Colonic mucosa (tissue), 4 donors: ENCODE results near the gene MFSD6. TPM values are rescaled to one million over a fixed set of nuclear protein-coding genes. Genes with fewer than 3 reads are reported as not detected.

ENCODE experiments used
- DNase-seq: peaks from one replicate; pipeline ENCODE4 v3.0.0-alpha.2; 2020
- H3K27ac ChIP-seq: fragments of 200-600 bp; one replicate; pipeline ENCODE4 v1.8.0; 2021
- H3K27me3 ChIP-seq: fragments of 200-600 bp; one replicate; pipeline ENCODE4 v1.8.0; 2021
- H3K36me3 ChIP-seq: fragments of 200-600 bp; one replicate; pipeline ENCODE4 v1.8.0; 2021
- H3K4me1 ChIP-seq: fragments of 200-600 bp; one replicate; pipeline ENCODE4 v1.8.0; 2021; ENCODE audit warnings: mild to moderate bottlenecking
- H3K4me3 ChIP-seq: fragments of 200-600 bp; one replicate; pipeline ENCODE4 v1.8.0; 2021
- H3K9ac ChIP-seq, 2 donors: one replicate each; pipeline ENCODE4 v1.7.0; 2013; ENCODE audit warnings: control low read depth in 2 of 2, low read depth in 2 of 2, low read length in 2 of 2
- H3K9me3 ChIP-seq: fragments of 200-600 bp; one replicate; pipeline ENCODE4 v1.8.0; 2021
- intact Hi-C: fragments of 100-400 bp; cut with DNase I; formaldehyde crosslinking; loops from one replicate; pipeline ENCODE4 v1.14.1; 2022
- total RNA-seq, 2 donors: library from RNA; stranded (reverse); fragmentation: NEBNext Ultra II Directional in 1 of 2; extraction: Animal tissue kit (Norgen Biotek cat#: 25700) in 1 of 2; gene quantifications; one replicate each; pipeline ENCODE4 v1.2.1, GENCODE V29; 2021
- TF ChIP-seq, protein P1 (sequence below): fragments of 200-600 bp; IDR thresholded peaks from one replicate; pipeline ENCODE4 v1.8.0; 2022; ENCODE audit warnings: antibody characterized with exemption, mild to moderate bottlenecking
- donor health status: healthy.
- donor health status: DM: no; HTN: no; CAD: no.
- donor health status: DM: no; HTN: no; CAD: no.

The MFSD6 gene
- total RNA-seq, 2 donors from 2014 or later: 60.9 to 83.3 TPM

DNA sequence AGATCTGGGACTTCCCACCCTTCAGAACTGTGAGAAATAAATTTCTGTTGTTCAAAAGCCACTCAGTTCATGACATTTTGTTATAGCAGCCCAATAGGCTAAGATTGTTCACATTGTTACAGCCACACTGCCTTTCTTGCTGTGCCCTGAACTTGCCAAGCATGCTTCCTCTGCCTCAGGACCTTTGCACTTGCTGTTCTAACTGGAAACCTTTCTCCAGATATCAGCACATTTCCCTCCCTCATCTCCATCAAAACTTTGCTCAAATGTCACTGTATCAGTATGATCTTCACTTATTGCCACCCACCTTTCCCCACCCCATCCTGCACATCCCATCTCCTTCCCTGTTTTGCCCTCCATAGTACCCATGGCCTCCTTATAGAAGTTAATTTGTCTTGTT, 32.1 kb upstream of the MFSD6 start:
- intact Hi-C loops: no loop called here
- Histone ChIP-seq H3K4me1 (no peaks in the 10 kb centered on the region), H3K4me3 (no peak overlapping the region), H3K9me3 (no peaks in the 10 kb centered on the region), H3K36me3 (no peaks in the 10 kb centered on the region), H3K9ac (no peak overlapping the region), H3K27ac (no peak overlapping the region), H3K27me3 (no peaks in the 10 kb centered on the region)
- TF ChIP-seq, protein P1, sequence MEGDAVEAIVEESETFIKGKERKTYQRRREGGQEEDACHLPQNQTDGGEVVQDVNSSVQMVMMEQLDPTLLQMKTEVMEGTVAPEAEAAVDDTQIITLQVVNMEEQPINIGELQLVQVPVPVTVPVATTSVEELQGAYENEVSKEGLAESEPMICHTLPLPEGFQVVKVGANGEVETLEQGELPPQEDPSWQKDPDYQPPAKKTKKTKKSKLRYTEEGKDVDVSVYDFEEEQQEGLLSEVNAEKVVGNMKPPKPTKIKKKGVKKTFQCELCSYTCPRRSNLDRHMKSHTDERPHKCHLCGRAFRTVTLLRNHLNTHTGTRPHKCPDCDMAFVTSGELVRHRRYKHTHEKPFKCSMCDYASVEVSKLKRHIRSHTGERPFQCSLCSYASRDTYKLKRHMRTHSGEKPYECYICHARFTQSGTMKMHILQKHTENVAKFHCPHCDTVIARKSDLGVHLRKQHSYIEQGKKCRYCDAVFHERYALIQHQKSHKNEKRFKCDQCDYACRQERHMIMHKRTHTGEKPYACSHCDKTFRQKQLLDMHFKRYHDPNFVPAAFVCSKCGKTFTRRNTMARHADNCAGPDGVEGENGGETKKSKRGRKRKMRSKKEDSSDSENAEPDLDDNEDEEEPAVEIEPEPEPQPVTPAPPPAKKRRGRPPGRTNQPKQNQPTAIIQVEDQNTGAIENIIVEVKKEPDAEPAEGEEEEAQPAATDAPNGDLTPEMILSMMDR: no peak
- DNase-seq: no peak

DNA sequence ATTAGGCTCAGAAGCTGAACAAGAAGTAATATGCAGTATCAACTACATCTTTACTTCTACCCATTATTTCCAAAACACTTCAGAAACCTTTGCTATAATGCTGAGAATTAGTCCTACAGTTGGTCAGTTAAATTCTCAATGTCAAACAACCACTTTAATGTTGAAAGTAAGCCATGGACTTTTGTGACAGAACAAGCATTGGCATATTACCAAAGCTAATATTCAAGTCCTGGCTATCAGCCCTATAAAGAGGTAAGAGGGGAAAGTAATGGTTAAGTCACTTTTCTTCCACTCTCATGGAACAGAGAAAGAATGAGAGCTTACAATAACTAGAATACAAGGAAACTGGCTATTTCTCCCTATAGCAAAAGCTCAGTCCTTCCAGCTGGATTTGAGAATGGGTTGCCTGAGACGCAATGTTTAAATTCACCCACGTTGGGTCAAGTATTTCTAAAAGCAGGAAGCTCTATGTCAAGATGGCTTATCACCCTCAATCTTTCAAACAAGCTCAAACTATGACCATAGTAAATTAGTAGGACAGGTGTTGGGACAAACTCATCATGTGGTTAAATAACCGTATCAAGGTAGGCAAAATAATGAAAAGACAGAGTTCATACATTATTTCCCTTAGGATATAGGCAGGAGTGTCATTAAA, 31.4 kb upstream of the MFSD6 start:
- intact Hi-C loops: no loop called here
- Histone ChIP-seq H3K9me3 (no peaks in the 10 kb centered on the region), H3K9ac (no peak overlapping the region), H3K4me1 (no peaks in the 10 kb centered on the region), H3K4me3 (no peak overlapping the region), H3K27ac (no peak overlapping the region), H3K36me3 (no peaks in the 10 kb centered on the region), H3K27me3 (no peaks in the 10 kb centered on the region)
- DNase-seq: no peak
- TF ChIP-seq, protein P1: no peak

DNA sequence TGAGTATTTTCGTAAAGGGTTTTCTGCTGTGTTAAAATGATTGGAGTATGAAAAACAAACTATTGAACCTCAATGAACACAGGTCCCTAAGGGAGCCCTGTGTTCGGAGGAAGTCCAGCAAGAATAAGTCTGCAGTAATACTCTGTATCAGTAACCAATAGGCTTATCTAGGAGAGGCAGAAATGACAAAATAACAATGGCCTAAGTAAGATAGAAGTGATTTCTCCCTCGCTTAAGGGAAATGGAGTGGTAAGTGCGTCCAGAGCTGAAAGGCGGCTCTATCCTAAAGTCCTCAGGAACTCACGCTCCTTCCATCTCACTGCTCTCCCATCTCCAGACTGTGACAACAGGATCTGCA, 29.3 kb upstream of the MFSD6 start:
- TF ChIP-seq, protein P1: no peak
- Histone ChIP-seq H3K27ac (no peak overlapping the region), H3K27me3 (no peaks in the 10 kb centered on the region), H3K9me3 (no peaks in the 10 kb centered on the region), H3K4me3 (no peak overlapping the region), H3K4me1 (no peaks in the 10 kb centered on the region), H3K36me3 (no peaks in the 10 kb centered on the region), H3K9ac (no peak overlapping the region)
- DNase-seq: no peak
- intact Hi-C loops: no loop called here

DNA sequence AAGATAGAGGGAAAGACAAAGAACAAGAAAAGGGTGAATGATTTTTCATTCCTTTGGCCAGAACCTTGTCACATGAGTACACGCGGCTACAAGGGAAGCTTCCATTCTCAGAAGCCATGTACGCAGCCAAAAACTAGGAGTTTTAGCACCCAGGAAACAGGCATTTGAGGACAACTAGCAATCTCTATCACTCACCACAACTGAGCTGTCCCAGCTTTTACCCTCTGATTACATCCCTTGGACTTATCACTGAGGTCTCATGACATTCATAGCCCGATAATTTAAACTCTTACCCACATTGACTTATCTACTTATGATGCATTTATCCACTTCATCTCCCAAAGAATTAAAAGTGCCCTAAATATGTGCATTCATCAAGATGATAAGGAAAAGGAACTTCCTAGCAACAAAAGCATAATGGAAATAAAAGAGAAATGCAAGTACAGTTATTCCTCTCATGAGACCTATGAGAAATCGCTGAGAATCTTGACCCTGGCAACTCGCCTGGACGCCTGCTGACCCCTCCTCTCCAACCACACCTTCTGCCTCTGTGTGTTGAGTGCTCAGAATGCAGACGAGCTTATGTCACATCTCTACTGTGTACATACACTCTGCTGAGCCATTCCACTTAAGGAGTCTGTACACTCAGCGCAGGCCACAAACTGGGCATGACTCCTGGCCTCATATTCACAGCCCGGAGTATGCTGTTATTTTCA, 28.7 kb upstream of the MFSD6 start:
- no peak overlapping the region for H3K9ac ChIP-seq
- H3K27ac ChIP-seq: no peak overlapping the region
- H3K36me3 ChIP-seq: no peaks in the 10 kb centered on the region
- TF ChIP-seq, protein P1: no peak
- H3K4me3 ChIP-seq: no peak overlapping the region
- intact Hi-C loops: no loop called here
- no peaks in the 10 kb centered on the region for H3K9me3 ChIP-seq
- no peaks in the 10 kb centered on the region for H3K27me3 ChIP-seq
- H3K4me1 ChIP-seq: no peaks in the 10 kb centered on the region
- no peak for DNase-seq

DNA sequence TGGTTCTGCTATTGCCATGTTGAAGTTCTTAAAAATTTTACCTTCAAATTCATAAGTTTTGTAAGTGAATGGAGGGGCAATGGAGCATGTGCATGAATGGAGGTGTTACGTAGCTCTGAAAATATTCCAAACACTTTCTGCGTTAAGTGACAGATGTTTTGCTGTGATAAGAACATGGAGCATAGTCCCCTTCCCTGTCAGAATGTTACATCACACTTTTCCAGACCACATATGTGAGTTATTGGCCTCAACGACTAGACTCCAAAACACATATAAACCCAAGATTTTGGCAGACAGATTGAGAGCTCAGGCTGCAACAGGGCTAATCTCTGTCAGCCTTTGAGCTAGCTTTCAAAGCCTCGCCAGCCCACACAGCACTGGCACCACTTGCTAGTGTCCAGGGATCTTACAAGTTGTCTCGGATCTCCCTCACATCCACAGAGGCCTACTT, 27.2 kb upstream of the MFSD6 start:
- H3K27ac ChIP-seq: no peak overlapping the region
- H3K4me3 ChIP-seq: no peak overlapping the region
- no peaks in the 10 kb centered on the region for H3K4me1 ChIP-seq
- no peak for DNase-seq
- no peak overlapping the region for H3K9ac ChIP-seq
- H3K27me3 ChIP-seq: no peaks in the 10 kb centered on the region
- no peaks in the 10 kb centered on the region for H3K9me3 ChIP-seq
- intact Hi-C loops: loop anchor here (5.0 kb wide), 1 partner anchor 131 kb away; no protein-coding TSS in a partner anchor
- H3K36me3 ChIP-seq: no peaks in the 10 kb centered on the region
- TF ChIP-seq, protein P1: no peak
